HTR-8/SVneo (cell line): Measurements from ENCODE around the gene TLR5.

ENCODE experiments used
- DNase-seq: peaks from one replicate; pipeline ENCODE4 v3.0.0; 2011; ENCODE audit warnings: low spot score, mixed read lengths; ENCODE audit not compliant: insufficient read length
- FAIRE-seq: peaks from 2 replicates; lab custom pipeline; 2011; peaks lifted over from hg19 to GRCh38; lab: Jason Lieb, UNC

The TLR5 gene

GRCh38 chr1:223079498-223079897 lies 63.5 kb downstream of the TLR5 start:
- DNase-seq (no peak), FAIRE-seq (no peak)

GRCh38 chr1:223077247-223077833 lies 65.7 kb downstream of the TLR5 start:
- no peak for FAIRE-seq
- no peak for DNase-seq

- no peak for DNase-seq
- FAIRE-seq: no peak
Observed at GRCh38 chr1:223076362-223076761, 66.7 kb downstream of the TLR5 start.

- no peak for FAIRE-seq
- DNase-seq: no peak
Observed at GRCh38 chr1:223075834-223076233, 67.2 kb downstream of the TLR5 start.

GRCh38 chr1:223074445-223075300 lies 68.4 kb downstream of the TLR5 start:
- FAIRE-seq: no peak
- no peak for DNase-seq

- no peak for FAIRE-seq
- DNase-seq: no peak
Observed at GRCh38 chr1:223068900-223069665, 74.0 kb downstream of the TLR5 start.

- DNase-seq (no peak), FAIRE-seq (no peak)
Observed at GRCh38 chr1:223067914-223068313, 75.1 kb downstream of the TLR5 start.

GRCh38 chr1:223066415-223066814 lies 76.6 kb downstream of the TLR5 start:
- DNase-seq: no peak
- no peak for FAIRE-seq

GRCh38 chr1:223062177-223062576 lies 80.9 kb downstream of the TLR5 start:
- DNase-seq (no peak), FAIRE-seq (no peak)

- FAIRE-seq (no peak), DNase-seq (no peak)
Observed at GRCh38 chr1:223059526-223059925, 83.5 kb downstream of the TLR5 start.
